Hair follicle dermal papilla cell (primary cell): ENCODE data around the gene FBN1. TPM values are rescaled to one million over a fixed set of nuclear protein-coding genes. Genes with fewer than 3 reads are reported as not detected.

Experiments
- total RNA-seq: library from RNA; depleted of rRNA; stranded (reverse); fragments of >200 nt; gene quantifications from 2 replicates; pipeline ENCODE4 v1.2.3, GENCODE V29; 2012

FBN1 gene
- total RNA-seq: 697 and 881 TPM in 2 replicates

DNA sequence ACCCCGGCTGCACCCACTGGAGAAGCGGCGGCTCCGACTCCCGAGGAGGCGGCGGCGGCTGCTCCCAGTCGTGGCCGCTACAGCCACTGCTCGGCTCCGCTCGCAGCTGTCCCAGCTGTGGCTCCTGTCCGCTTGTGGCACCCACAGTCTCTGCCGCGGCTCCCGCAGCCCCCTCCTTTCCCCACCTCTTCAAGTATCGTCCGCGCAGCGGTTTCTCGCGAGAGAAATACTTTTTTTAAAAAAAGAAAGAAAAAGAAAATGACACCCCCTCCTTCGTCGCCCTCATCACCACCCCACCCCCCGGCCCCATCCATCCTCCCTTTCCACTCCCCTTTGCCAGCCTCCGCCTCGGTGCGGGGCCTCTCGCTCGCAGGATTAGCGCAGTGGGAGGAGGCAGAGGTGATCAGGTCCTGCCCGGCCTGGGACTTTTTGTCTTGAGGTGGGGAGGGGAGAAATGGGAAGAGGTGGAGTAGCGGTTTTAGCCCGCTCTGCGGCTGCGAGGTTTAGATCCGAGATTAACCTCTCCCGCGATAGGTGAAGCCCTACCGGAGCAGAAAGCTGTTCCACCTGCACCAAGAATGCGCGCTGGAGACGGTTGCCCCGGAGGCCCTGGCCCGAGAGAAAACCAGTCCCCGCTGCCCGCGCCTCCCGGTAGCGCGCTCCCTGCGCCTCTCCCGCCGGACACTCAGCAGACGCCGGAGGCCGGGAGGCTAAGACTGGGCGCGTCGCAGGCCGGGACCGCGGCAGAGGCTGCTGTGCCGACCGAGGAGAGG, at the start of gene FBN1:
TSS of gene FBN1 (minus strand) at position 152 of the 773 bp plus-strand sequence. CDS start 940 bp downstream, outside the sequence.

Other genes with a start within 250 kb of the FBN1 start
- gene CEP152, start 165.4 kb upstream of the FBN1 start, total RNA-seq: 2.2 and 2.4 TPM in 2 replicates
- 181 and 198 TPM in 2 replicates for gene EID1, start 232.4 kb upstream of the FBN1 start, total RNA-seq